Chondrocyte (in vitro differentiated cells): ENCODE measurements around the gene EPOP. TPM values are rescaled to one million over a fixed set of nuclear protein-coding genes. Genes with fewer than 3 reads are reported as not detected.

Source experiments
- DNase-seq: peaks from one replicate; pipeline ENCODE4 v3.0.0; 2021; ENCODE audit warnings: mixed read lengths, low spot score
- H3K27ac Mint-ChIP-seq: one replicate; pipeline ENCODE4 v1.8.0; 2021; ENCODE audit warnings: mild to moderate bottlenecking, moderate library complexity, mixed read lengths; ENCODE audit not compliant: unreplicated experiment
- H3K27me3 Mint-ChIP-seq: 2 replicates; pipeline ENCODE4 v1.8.0; 2021; ENCODE audit warnings: low read depth, mixed read lengths
- H3K36me3 Mint-ChIP-seq: 2 replicates; pipeline ENCODE4 v1.8.0; 2021; ENCODE audit warnings: low read depth, mixed read lengths
- H3K4me1 Mint-ChIP-seq: 2 replicates; pipeline ENCODE4 v1.8.0; 2021; ENCODE audit warnings: low read depth, mild to moderate bottlenecking, mixed read lengths
- H3K4me3 Mint-ChIP-seq: one replicate; pipeline ENCODE4 v1.8.0; 2021; ENCODE audit warnings: mild to moderate bottlenecking, moderate library complexity, mixed read lengths; ENCODE audit not compliant: unreplicated experiment
- H3K9me3 Mint-ChIP-seq: 2 replicates; pipeline ENCODE4 v1.8.0; 2021; ENCODE audit warnings: low read depth, mixed read lengths
- total RNA-seq: library from RNA; stranded (reverse); gene quantifications from 3 replicates; pipeline ENCODE4 v1.2.1, GENCODE V29; 2021
- TF ChIP-seq, protein P1 (sequence below): fragments of 200-600 bp; sonication (generic); IDR thresholded peaks from 2 replicates; pipeline ENCODE4 v1.5.0; 2021; ENCODE audit warnings: antibody characterized with exemption, mild to moderate bottlenecking, moderate library complexity

The EPOP gene
- total RNA-seq, 1 donor from 2014 or later, result 2.8 TPM

DNA sequence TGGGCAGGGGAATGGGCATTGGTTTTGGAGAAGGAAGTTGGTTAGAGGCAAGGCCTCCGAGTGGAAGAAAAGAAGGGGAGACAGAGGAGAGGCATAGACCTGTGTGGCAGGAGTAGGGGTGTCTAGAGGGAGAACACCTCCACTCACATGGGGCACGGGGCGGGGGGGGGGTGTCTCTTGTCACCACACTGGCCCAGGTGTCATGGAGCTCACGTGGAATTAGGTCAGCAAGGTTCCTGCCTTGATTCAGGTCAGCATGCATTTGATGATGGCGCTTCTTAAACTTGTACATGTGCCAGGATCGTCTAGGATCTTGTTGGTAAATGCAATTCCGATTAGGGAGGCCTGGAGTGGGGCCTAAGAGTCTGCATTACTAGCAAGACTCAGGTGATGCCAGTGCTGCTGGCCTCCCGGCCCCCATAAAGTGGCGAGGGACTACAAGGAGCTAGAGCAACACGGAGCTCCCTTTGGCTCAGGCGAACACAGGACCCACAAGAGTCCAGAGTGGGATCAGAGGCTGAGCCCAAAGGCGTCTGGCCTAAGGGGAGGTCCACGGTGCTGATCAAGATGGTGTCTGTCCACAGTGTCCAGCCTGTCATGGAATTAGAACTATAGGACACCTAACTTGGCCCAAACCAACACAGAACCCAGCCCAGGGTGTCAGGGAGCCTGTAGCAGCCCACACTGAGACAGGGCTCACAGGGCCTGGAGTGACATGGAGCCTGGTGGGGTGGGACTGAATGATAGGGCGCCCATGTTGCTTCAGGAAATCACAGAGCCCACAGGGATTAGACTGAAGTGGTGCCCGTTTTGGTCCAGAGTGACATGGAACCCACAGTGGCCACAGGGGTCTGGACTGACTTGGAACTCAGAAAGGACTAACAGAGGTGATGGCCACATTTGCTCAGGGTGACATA lies 16.7 kb downstream of the EPOP start:
- TF ChIP-seq, protein P1, sequence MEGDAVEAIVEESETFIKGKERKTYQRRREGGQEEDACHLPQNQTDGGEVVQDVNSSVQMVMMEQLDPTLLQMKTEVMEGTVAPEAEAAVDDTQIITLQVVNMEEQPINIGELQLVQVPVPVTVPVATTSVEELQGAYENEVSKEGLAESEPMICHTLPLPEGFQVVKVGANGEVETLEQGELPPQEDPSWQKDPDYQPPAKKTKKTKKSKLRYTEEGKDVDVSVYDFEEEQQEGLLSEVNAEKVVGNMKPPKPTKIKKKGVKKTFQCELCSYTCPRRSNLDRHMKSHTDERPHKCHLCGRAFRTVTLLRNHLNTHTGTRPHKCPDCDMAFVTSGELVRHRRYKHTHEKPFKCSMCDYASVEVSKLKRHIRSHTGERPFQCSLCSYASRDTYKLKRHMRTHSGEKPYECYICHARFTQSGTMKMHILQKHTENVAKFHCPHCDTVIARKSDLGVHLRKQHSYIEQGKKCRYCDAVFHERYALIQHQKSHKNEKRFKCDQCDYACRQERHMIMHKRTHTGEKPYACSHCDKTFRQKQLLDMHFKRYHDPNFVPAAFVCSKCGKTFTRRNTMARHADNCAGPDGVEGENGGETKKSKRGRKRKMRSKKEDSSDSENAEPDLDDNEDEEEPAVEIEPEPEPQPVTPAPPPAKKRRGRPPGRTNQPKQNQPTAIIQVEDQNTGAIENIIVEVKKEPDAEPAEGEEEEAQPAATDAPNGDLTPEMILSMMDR, result no peak
- DNase-seq, result no peak
- H3K9me3 Mint-ChIP-seq, result no peaks in the 10 kb centered on the region
- H3K27me3 Mint-ChIP-seq, result peaks cover 37% of the 10 kb centered on the region
- H3K27ac Mint-ChIP-seq, result no peak overlapping the region
- peaks cover 2% of the 10 kb centered on the region for H3K36me3 Mint-ChIP-seq
- H3K4me1 Mint-ChIP-seq, result peaks cover 18% of the 10 kb centered on the region
- H3K4me3 Mint-ChIP-seq, result no peak overlapping the region

DNA sequence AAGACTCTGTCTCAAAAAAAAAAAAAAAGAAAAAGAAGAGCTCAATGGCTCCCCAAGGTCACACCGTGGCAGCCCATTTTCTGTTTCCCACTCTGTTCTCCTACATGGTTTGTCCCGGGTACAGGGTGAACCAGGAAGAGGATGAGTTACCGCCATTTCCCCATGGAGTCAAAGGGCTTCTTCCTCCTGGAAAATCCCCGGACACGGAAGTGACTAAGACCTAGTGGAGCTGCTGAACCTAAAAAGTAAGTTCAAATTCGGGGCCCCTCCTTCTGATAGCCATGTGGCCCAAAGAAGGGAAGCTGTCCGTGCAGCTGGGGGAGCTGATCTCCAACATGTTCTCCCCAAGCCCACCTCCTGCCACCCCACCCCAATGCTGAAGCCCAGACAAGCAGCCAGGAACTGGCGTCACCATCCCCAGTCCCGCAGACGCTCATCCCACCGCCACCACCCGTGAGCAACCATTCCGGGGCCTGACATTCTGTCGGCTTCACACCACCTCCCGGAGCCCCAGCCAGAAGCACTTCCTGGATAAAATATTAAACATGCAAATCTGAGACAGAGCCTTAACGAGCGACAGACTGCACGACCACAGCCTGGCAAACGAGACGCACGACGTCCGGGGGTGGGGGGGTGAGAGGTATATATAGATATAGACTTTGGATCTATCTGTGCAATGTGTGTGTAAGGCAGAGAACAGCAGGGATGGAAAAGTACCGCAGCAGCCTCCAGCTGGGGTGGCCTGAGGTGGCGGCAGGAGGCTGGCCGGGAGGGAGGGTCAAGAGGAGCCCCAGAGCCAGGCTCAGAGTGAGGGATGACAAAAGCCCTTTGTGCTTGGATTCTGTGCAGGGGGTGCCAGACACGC lies 17.6 kb downstream of the EPOP start:
- H3K36me3 Mint-ChIP-seq, result peaks cover 2% of the 10 kb centered on the region
- DNase-seq, result no peak
- H3K27me3 Mint-ChIP-seq, result peaks cover 37% of the 10 kb centered on the region
- peak overlapping the region; percentile 57 for H3K27ac Mint-ChIP-seq
- H3K9me3 Mint-ChIP-seq, result no peaks in the 10 kb centered on the region
- peaks cover 18% of the 10 kb centered on the region for H3K4me1 Mint-ChIP-seq
- peak overlapping the region; percentile 35 for H3K4me3 Mint-ChIP-seq
- TF ChIP-seq, protein P1, result no peak

DNA sequence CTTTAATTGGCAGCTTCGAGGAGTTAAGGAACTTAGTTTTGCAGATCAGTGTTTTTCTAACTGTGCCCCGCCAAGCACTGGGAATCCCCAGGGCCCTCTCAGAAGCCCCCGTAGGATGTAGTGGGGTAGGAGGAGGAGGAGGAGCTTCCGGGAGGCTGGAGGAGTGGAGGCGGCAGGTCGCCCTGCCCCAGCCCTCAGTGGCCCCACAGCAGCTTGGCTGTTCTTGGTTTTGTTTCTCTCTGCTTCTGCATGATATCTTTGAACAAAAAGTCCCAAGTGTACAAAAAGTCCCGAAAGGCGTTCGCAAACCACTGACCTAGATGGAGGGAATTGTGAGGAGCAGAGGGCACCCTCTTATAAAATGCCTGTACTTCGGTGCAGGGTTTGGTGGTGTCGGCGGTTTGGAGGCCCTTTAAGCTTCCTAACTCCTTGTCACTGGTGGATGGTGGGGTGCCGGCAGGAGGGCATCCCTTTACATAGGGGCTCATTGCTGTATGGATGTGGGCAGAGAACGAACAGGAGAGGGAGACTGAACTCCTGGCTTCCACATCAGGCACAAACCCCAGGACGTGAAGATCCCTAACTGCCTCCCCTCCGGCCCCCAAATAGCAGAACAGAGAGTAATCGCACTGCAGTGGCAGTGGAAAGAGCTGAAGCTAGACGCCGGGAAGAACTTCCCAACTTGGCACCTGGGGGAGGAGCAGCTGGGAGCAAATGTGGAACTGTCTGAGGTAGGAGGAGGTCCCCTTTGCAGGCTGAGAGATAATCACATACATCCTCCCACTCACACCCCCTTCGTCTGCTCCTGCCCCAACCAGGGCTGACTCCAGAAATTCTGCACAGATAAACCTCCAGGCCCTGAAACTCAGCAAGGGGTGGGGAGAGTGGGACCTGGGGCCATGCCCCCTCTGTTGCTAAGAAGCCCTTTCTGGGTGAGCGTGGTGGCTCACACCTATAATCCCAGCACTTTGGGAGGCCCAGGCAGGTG lies 20.1 kb downstream of the EPOP start:
- Mint-ChIP-seq H3K4me3 (no peak overlapping the region), H3K36me3 (peaks cover 2% of the 10 kb centered on the region), H3K27ac (no peak overlapping the region), H3K9me3 (no peaks in the 10 kb centered on the region), H3K4me1 (peaks cover 11% of the 10 kb centered on the region), H3K27me3 (peaks cover 40% of the 10 kb centered on the region)
- no peak for DNase-seq
- TF ChIP-seq, protein P1, result no peak

DNA sequence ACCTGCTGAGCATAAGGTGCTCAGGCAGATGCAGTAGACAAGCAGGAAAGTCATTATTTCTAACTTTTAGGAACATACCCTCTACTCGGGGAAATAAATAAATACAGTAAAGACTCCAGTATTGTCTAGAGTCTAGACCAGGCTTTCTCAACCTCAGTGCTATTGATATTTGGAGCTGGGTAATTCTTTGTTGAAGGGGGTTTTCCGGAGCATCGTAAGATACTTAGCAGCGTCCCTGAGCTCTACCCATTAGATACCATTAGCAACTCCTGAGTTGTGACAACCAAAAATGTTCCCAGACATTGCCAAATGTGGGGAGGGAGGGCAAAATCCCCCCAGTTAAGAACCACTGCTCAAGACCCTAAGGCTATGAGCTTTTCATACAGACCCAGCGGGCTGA lies 21.1 kb downstream of the EPOP start:
- TF ChIP-seq, protein P1, result no peak
- no peak overlapping the region for H3K27ac Mint-ChIP-seq
- no peaks in the 10 kb centered on the region for H3K9me3 Mint-ChIP-seq
- H3K4me1 Mint-ChIP-seq, result peaks cover 11% of the 10 kb centered on the region
- DNase-seq, result no peak
- no peak overlapping the region for H3K4me3 Mint-ChIP-seq
- peaks cover 2% of the 10 kb centered on the region for H3K36me3 Mint-ChIP-seq
- peaks cover 40% of the 10 kb centered on the region for H3K27me3 Mint-ChIP-seq
